Measurements from ENCODE around the gene MCC. TPM values are rescaled to one million over a fixed set of nuclear protein-coding genes. Genes with fewer than 3 reads are reported as not detected.

MCC gene
- total RNA-seq, 1 experiment from 2014 or later: 0.60 TPM

GRCh38 chr5:113265190-113265589 is 223.1 kb downstream of the MCC start:
- BruUV-seq (replicated peaks): no TSS peak
- POLR2A ChIA-PET (ENCODE audit: low non-redundant PET): interaction anchor here (0.6 kb wide), 2 partner anchors 16 to 267 kb away, joined by 3 read pairs; no protein-coding TSS in a partner anchor
- CTCF ChIA-PET: no interaction called here
- no peaks in the 10 kb centered on the region for H3K9me3 ChIP-seq (ENCODE audit: low read depth, low read length, poor library complexity, severe bottlenecking)
- H3K36me3 ChIP-seq (ENCODE audit: insufficient read depth, low read length, poor library complexity, severe bottlenecking): no peaks in the 10 kb centered on the region
- H3K27ac ChIP-seq (ENCODE audit: low read depth, low read length, poor library complexity, severe bottlenecking): no peak overlapping the region
- intact Hi-C loops (cut with micrococcal nuclease; ENCODE audit: unreplicated experiment): no loop called here
- TF ChIP-seq EZH2 (IDR thresholded peaks at IDR 0.05; ENCODE audit: borderline replicate concordance, low read depth, low read length, poor library complexity, severe bottlenecking): no peak
- no peak for TF ChIP-seq CTCF (conservative IDR thresholded peaks at IDR 0.05; ENCODE audit: low read depth, low read length)
- H3K27me3 ChIP-seq (replicated peaks; ENCODE audit: insufficient read depth, low read depth, low read length, poor library complexity): no peaks in the 10 kb centered on the region
- no peaks in the 10 kb centered on the region for H3K4me1 ChIP-seq (ENCODE audit: insufficient read depth, low read length, poor library complexity, severe bottlenecking)
- DNase-seq (ENCODE audit: low spot score): no peak
- H3K4me3 ChIP-seq (ENCODE audit: low read depth, low read length, poor library complexity, severe bottlenecking): no peak overlapping the region

- POLR2A ChIA-PET (ENCODE audit: low non-redundant PET): no interaction called here
- CTCF ChIA-PET: no interaction called here
- no peak for DNase-seq (ENCODE audit: low spot score)
Observed at GRCh38 chr5:113264046-113264445, 224.2 kb downstream of the MCC start.

GRCh38 chr5:113263545-113263944 is 224.7 kb downstream of the MCC start:
- no TSS peak for BruUV-seq (replicated peaks)
- Histone ChIP-seq H3K36me3 (ENCODE audit: insufficient read depth, low read length, poor library complexity, severe bottlenecking) (no peaks in the 10 kb centered on the region), H3K9me3 (ENCODE audit: low read depth, low read length, poor library complexity, severe bottlenecking) (no peaks in the 10 kb centered on the region), H3K27me3 (replicated peaks; ENCODE audit: insufficient read depth, low read depth, low read length, poor library complexity) (no peaks in the 10 kb centered on the region), H3K27ac (ENCODE audit: low read depth, low read length, poor library complexity, severe bottlenecking) (no peak overlapping the region), H3K4me3 (ENCODE audit: low read depth, low read length, poor library complexity, severe bottlenecking) (no peak overlapping the region), H3K4me1 (ENCODE audit: insufficient read depth, low read length, poor library complexity, severe bottlenecking) (no peaks in the 10 kb centered on the region)
- no peak for TF ChIP-seq EZH2 (IDR thresholded peaks at IDR 0.05; ENCODE audit: borderline replicate concordance, low read depth, low read length, poor library complexity, severe bottlenecking)
- no peak for TF ChIP-seq CTCF (conservative IDR thresholded peaks at IDR 0.05; ENCODE audit: low read depth, low read length)
- intact Hi-C loops (cut with micrococcal nuclease; ENCODE audit: unreplicated experiment): no loop called here
- DNase-seq (ENCODE audit: low spot score): no peak
- POLR2A ChIA-PET (ENCODE audit: low non-redundant PET): no interaction called here
- CTCF ChIA-PET: no interaction called here

More at GRCh38 chr5:113264046-113264445, 224.2 kb downstream of the MCC start:
- Histone ChIP-seq H3K27me3 (replicated peaks; ENCODE audit: insufficient read depth, low read depth, low read length, poor library complexity) (no peaks in the 10 kb centered on the region), H3K9me3 (ENCODE audit: low read depth, low read length, poor library complexity, severe bottlenecking) (no peaks in the 10 kb centered on the region), H3K4me1 (ENCODE audit: insufficient read depth, low read length, poor library complexity, severe bottlenecking) (no peaks in the 10 kb centered on the region), H3K4me3 (ENCODE audit: low read depth, low read length, poor library complexity, severe bottlenecking) (no peak overlapping the region), H3K27ac (ENCODE audit: low read depth, low read length, poor library complexity, severe bottlenecking) (no peak overlapping the region), H3K36me3 (ENCODE audit: insufficient read depth, low read length, poor library complexity, severe bottlenecking) (no peaks in the 10 kb centered on the region)
- TF ChIP-seq EZH2 (IDR thresholded peaks at IDR 0.05; ENCODE audit: borderline replicate concordance, low read depth, low read length, poor library complexity, severe bottlenecking): no peak
- no peak for TF ChIP-seq CTCF (conservative IDR thresholded peaks at IDR 0.05; ENCODE audit: low read depth, low read length)
- no TSS peak for BruUV-seq (replicated peaks)
- intact Hi-C loops (cut with micrococcal nuclease; ENCODE audit: unreplicated experiment): no loop called here

All from A673 (cell line).